Mucosa of descending colon (tissue), 3 donors: ENCODE data around the gene TAF1. TPM values are rescaled to one million over a fixed set of nuclear protein-coding genes. Genes with fewer than 3 reads are reported as not detected.
"Not testable (repeated sequence)": the region's sequence is repeated elsewhere in the genome, so short reads cannot be mapped to it uniquely, and the experiment has no call there.

ENCODE experiments used
- ATAC-seq: fragments of 200-7000 bp; cut with Tn5 transposase; one replicate; pipeline ENCODE4 v1.9.1; 2020; ENCODE audit warnings: mild to moderate bottlenecking, moderate library complexity
- DNase-seq, 3 donors: peaks; one replicate each; pipeline ENCODE4 v3.0.0-alpha.2; 2020
- H3K36me3 ChIP-seq: fragments of 200-600 bp; one replicate; pipeline ENCODE4 v1.8.0; 2021; ENCODE audit warnings: low read depth, mild to moderate bottlenecking
- H3K4me1 ChIP-seq: fragments of 200-600 bp; one replicate; pipeline ENCODE4 v1.8.0; 2021; ENCODE audit warnings: low read depth, mild to moderate bottlenecking
- H3K4me3 ChIP-seq: fragments of 200-600 bp; one replicate; pipeline ENCODE4 v1.8.0; 2021; ENCODE audit warnings: mild to moderate bottlenecking
- H3K9me3 ChIP-seq: fragments of 200-600 bp; one replicate; pipeline ENCODE4 v1.8.0; 2021; ENCODE audit warnings: mild to moderate bottlenecking
- CTCF ChIP-seq: fragments of 200-600 bp; IDR thresholded peaks from one replicate; pipeline ENCODE4 v1.8.0; 2022; ENCODE audit warnings: antibody characterized with exemption, mild to moderate bottlenecking
- intact Hi-C, 2 donors: fragments of 100-400 bp; cut with DNase I in 1 of 2; cut with micrococcal nuclease in 1 of 2; formaldehyde crosslinking; loops; one replicate each; pipeline versions ENCODE4 v1.11.0 to v1.11.1; 2022; cut with DNase I, micrococcal nuclease
- long read RNA-seq, 2 donors: library from polyadenylated mRNA; unstranded; transcript quantifications; one replicate each; pipeline ENCODE4 v2.0.0, GENCODE V29; 2019 to 2021
- total RNA-seq, 3 donors: library from RNA; stranded (reverse); fragmentation: NEBNext Ultra II Directional in 2 of 3; extraction: Animal tissue kit (Norgen Biotek cat#: 25700) in 2 of 3; gene quantifications; one replicate each; pipeline versions ENCODE4 v1.2.1 to v1.2.4, GENCODE V29; 2021 to 2023
- donor health status: DM: no; HTN: no; CAD: no; lungs with moderate emphysema.
- donor health status: DM: no; HTN: no; CAD: no.
- donor health status: DM: no; HTN: yes; CAD: no.

The TAF1 gene, protein sequence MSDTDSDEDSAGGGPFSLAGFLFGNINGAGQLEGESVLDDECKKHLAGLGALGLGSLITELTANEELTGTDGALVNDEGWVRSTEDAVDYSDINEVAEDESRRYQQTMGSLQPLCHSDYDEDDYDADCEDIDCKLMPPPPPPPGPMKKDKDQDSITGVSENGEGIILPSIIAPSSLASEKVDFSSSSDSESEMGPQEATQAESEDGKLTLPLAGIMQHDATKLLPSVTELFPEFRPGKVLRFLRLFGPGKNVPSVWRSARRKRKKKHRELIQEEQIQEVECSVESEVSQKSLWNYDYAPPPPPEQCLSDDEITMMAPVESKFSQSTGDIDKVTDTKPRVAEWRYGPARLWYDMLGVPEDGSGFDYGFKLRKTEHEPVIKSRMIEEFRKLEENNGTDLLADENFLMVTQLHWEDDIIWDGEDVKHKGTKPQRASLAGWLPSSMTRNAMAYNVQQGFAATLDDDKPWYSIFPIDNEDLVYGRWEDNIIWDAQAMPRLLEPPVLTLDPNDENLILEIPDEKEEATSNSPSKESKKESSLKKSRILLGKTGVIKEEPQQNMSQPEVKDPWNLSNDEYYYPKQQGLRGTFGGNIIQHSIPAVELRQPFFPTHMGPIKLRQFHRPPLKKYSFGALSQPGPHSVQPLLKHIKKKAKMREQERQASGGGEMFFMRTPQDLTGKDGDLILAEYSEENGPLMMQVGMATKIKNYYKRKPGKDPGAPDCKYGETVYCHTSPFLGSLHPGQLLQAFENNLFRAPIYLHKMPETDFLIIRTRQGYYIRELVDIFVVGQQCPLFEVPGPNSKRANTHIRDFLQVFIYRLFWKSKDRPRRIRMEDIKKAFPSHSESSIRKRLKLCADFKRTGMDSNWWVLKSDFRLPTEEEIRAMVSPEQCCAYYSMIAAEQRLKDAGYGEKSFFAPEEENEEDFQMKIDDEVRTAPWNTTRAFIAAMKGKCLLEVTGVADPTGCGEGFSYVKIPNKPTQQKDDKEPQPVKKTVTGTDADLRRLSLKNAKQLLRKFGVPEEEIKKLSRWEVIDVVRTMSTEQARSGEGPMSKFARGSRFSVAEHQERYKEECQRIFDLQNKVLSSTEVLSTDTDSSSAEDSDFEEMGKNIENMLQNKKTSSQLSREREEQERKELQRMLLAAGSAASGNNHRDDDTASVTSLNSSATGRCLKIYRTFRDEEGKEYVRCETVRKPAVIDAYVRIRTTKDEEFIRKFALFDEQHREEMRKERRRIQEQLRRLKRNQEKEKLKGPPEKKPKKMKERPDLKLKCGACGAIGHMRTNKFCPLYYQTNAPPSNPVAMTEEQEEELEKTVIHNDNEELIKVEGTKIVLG (N-terminal part only)
- total RNA-seq = 10 to 100 TPM; 28.2 to 44.8 (median 35.4) TPM
- long read RNA-seq, donor 1, partial matches to known transcripts = 6 of 8 reads
- long read RNA-seq, donor 1, other reads (novel, unspliced or antisense) = 2 of 8 reads
- long read RNA-seq, donor 2, partial matches to known transcripts = 2 of 3 reads
- long read RNA-seq, donor 2, other reads (novel, unspliced or antisense) = 1 of 3 reads

DNA sequence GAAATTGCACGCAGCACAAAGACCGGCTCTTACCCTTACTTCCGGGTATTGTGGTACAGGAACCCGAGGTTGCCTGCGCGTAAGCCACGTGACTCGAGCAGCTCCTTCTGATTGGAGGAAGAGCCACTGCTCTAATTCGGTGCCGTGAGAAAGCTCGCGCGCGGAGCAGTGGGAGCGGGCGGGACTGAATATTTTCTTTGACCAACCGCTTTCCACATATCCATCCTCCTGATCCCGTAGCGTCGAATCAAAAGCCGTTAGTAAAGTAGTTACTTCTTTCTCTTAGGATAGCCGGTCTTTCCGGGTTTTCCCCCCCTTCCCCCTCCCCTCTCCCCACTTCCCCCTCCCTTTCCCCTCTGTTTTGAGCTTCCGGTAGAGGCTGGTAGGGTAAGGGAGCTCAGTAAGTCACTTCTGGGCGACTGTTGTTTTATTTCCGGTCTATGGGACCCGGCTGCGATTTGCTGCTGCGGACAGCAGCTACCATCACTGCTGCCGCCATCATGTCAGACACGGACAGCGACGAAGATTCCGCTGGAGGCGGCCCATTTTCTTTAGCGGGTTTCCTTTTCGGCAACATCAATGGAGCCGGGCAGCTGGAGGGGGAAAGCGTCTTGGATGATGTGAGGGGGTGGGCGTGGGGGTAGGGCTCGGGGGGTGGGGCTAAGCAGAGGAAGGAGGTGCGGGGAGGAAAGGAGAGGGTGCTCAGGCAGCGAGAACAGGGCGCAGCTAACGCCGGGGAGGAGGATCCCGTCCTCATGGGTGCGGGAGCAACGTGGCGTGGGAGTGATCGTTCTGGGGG, at the start of gene TAF1:
Gene TAF1, plus strand, starts transcription at position 483 of the 799 bp plus-strand sequence. Its CDS starts 18 bp downstream, at position 501.
- peak within 1 kb of the TSS; percentile 51 for H3K4me3 ChIP-seq
- intact Hi-C loops = no loop called here
- DNase-seq (peak; percentile 91 to 96 (median 94)), ATAC-seq (peak; percentile 94)
- TF ChIP-seq CTCF = no peak
- peaks cover 6% of the 10 kb centered on the region for H3K4me1 ChIP-seq
- no peaks in the 10 kb centered on the region for H3K9me3 ChIP-seq
- no peaks in the 10 kb centered on the region for H3K36me3 ChIP-seq

DNA sequence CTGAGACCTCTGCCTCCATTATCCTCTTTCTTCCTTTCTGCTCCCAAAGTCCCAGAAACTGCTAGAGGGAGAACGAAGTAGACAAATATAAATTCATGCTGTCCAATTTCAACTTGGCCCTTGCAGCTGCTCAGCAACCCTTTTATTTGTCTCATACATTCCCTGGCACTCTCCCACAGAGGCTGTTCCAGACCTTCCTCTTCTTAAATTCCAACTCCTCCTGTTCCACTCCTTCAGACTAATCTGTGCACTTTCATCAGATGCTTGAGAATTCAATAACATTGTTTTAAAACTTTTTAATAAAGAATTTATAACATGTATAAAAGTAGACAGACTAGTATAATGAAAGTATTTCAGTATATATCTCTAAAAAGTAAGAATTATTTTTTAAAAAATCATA, 49.2 kb upstream of the TAF1 start:
- H3K4me3 ChIP-seq, H3K9me3 ChIP-seq, H3K36me3 ChIP-seq, DNase-seq, intact Hi-C loops, ATAC-seq, H3K4me1 ChIP-seq: not testable (repeated sequence)

GRCh38 chrX:71320126-71320525, 46.0 kb upstream of the TAF1 start:
- no peak for TF ChIP-seq CTCF
- Histone ChIP-seq H3K36me3 (no peaks in the 10 kb centered on the region), H3K4me3 (no peak overlapping the region), H3K9me3 (no peaks in the 10 kb centered on the region), H3K4me1 (no peaks in the 10 kb centered on the region)
- no peak for DNase-seq
- no peak for ATAC-seq
- intact Hi-C loops = no loop called here

- no peak for DNase-seq
- intact Hi-C loops = no loop called here
- Histone ChIP-seq H3K4me3 (no peak overlapping the region), H3K36me3 (no peaks in the 10 kb centered on the region), H3K4me1 (no peaks in the 10 kb centered on the region), H3K9me3 (peaks cover 6% of the 10 kb centered on the region)
- TF ChIP-seq CTCF = no peak
- no peak for ATAC-seq
Measured at GRCh38 chrX:71321731-71322130, 44.4 kb upstream of the TAF1 start.

DNA sequence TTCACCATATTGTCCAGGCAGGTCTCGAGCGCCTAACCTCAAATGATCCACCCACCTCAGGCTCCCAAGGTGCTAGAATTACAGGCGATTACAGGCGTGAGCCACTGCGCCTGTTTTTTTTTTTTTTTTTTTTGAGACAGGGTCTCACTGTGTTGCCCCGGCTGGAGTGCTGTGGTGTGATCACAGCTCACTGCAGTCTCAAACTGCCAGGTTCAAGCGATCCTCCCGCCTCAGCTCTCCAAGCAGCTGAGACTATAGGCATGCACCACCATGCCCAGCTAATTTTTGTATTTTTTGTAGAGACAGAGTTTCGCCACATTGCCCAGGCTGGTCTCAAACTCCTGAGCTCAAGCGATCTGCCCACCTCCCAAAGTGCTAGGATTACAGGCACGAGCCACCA, 41.7 kb upstream of the TAF1 start:
- H3K4me1 ChIP-seq, intact Hi-C loops, ATAC-seq, H3K36me3 ChIP-seq, H3K4me3 ChIP-seq, DNase-seq, H3K9me3 ChIP-seq: not testable (repeated sequence)
